ENCODE measurements around the gene ZDHHC6.

- TF ChIP-seq CTCF (IDR thresholded peaks at IDR 0.05) (no peak), POLR2A (IDR thresholded peaks at IDR 0.05) (no peak)
Observed at GRCh38 chr10:112467541-112468075, 20.9 kb upstream of the ZDHHC6 start.

All from testis (tissue), 2 donors.